PFSK-1 (cell line): ENCODE results near the gene RBMXL3.

Experiments
- FOXP2 ChIP-seq: optimal IDR thresholded peaks from 2 replicates; pipeline ENCODE3; 2011; ENCODE audit warnings: borderline replicate concordance, control low read depth, inconsistent platforms; ENCODE audit not compliant: insufficient read depth; ENCODE audit errors: extremely low read length, extremely low read depth
- POLR2AphosphoS5 ChIP-seq: IDR thresholded peaks from 2 replicates; pipeline ENCODE4 v1.6.1; 2012; ENCODE audit warnings: low read depth, mild to moderate bottlenecking, control low read depth, low read length, moderate library complexity
- SIN3A ChIP-seq: IDR thresholded peaks from 2 replicates; pipeline ENCODE4 v1.6.1; 2012; ENCODE audit warnings: mild to moderate bottlenecking, low read length, moderate library complexity, borderline replicate concordance; ENCODE audit not compliant: insufficient read depth
- TAF1 ChIP-seq: IDR thresholded peaks from 2 replicates; pipeline ENCODE4 v1.6.1; 2012; ENCODE audit warnings: low read length, control low read depth, borderline replicate concordance; ENCODE audit not compliant: insufficient read depth
- TF ChIP-seq, protein P1 (sequence below), 2 experiments: IDR thresholded peaks; 2 replicates each; pipeline versions ENCODE4 v1.6.1 to v1.8.0; 2011 to 2012; ENCODE audit warnings: low read depth in 2 of 2, low read length in 2 of 2, control low read depth in 1 of 2, inconsistent platforms in 1 of 2, mild to moderate bottlenecking in 1 of 2, moderate library complexity in 1 of 2; ENCODE audit not compliant: insufficient read depth in 1 of 2

RBMXL3 gene

GRCh38 chrX:115233497-115234455, 44.6 kb downstream of the RBMXL3 start, which contains the start of gene LRCH2:
LRCH2 (minus strand) TSS chrX:115234096; CDS start chrX:115234041, 55 bp downstream.
- TF ChIP-seq, protein P1, sequence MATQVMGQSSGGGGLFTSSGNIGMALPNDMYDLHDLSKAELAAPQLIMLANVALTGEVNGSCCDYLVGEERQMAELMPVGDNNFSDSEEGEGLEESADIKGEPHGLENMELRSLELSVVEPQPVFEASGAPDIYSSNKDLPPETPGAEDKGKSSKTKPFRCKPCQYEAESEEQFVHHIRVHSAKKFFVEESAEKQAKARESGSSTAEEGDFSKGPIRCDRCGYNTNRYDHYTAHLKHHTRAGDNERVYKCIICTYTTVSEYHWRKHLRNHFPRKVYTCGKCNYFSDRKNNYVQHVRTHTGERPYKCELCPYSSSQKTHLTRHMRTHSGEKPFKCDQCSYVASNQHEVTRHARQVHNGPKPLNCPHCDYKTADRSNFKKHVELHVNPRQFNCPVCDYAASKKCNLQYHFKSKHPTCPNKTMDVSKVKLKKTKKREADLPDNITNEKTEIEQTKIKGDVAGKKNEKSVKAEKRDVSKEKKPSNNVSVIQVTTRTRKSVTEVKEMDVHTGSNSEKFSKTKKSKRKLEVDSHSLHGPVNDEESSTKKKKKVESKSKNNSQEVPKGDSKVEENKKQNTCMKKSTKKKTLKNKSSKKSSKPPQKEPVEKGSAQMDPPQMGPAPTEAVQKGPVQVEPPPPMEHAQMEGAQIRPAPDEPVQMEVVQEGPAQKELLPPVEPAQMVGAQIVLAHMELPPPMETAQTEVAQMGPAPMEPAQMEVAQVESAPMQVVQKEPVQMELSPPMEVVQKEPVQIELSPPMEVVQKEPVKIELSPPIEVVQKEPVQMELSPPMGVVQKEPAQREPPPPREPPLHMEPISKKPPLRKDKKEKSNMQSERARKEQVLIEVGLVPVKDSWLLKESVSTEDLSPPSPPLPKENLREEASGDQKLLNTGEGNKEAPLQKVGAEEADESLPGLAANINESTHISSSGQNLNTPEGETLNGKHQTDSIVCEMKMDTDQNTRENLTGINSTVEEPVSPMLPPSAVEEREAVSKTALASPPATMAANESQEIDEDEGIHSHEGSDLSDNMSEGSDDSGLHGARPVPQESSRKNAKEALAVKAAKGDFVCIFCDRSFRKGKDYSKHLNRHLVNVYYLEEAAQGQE (IDR thresholded peaks at IDR 0.05; ENCODE audit: insufficient read depth in 1 of 2, low read depth in 2 of 2, low read length in 2 of 2) = no peak
- TF ChIP-seq FOXP2 = no peak
- TF ChIP-seq TAF1 = no peak
- TF ChIP-seq POLR2AphosphoS5 = no peak
- TF ChIP-seq SIN3A = no peak

DNA sequence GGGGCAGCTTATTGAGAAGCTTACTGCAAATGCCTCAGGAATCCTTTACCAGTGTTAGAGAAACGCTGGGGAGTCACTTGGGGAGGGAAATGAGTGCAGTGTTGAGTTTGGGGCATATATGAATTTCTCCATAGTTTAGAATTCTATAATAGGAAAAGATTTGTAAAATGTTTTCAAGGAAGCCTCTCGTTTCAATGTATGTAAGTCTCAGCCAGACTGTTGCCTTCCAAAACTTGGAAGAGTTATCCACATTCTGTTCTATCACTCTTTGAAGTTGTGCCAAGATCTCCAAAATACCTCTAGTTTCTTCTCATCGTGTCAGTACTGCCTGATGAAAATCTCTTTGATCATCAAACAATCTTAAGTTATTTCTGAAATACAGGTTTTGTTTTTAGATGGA, 45.3 kb downstream of the RBMXL3 start:
- TF ChIP-seq TAF1 = no peak
- TF ChIP-seq, protein P1 (IDR thresholded peaks at IDR 0.05; ENCODE audit: insufficient read depth in 1 of 2, low read depth in 2 of 2, low read length in 2 of 2) = no peak
- TF ChIP-seq POLR2AphosphoS5 = no peak
- TF ChIP-seq FOXP2 = no peak
- no peak for TF ChIP-seq SIN3A

- no peak for TF ChIP-seq FOXP2
- TF ChIP-seq POLR2AphosphoS5 = no peak
These were observed 47.4 kb downstream of the RBMXL3 start for GRCh38 chrX:115236560-115236959.

GRCh38 chrX:115237056-115237455, 47.8 kb downstream of the RBMXL3 start:
- no peak for TF ChIP-seq TAF1
- TF ChIP-seq POLR2AphosphoS5 = no peak
- no peak for TF ChIP-seq SIN3A
- no peak for TF ChIP-seq FOXP2
- TF ChIP-seq, protein P1 (IDR thresholded peaks at IDR 0.05; ENCODE audit: insufficient read depth in 1 of 2, low read depth in 2 of 2, low read length in 2 of 2) = no peak
